Measurements from ENCODE around the gene SHH.
"Not testable (repeated sequence)": the region's sequence is repeated elsewhere in the genome, so short reads cannot be mapped to it uniquely, and the experiment has no call there.

Gene SHH

GRCh38 chr7:155843426-155844018 lies 31.3 kb upstream of the SHH start:
- in situ Hi-C loops (cut with MboI; ENCODE audit: low sequenced_read_pairs) = no loop called here

GRCh38 chr7:155842496-155843265 lies 30.4 kb upstream of the SHH start:
- in situ Hi-C loops (cut with MboI; ENCODE audit: low sequenced_read_pairs) = no loop called here

GRCh38 chr7:155840909-155841308 lies 28.6 kb upstream of the SHH start:
- in situ Hi-C loops (cut with MboI; ENCODE audit: low sequenced_read_pairs) = no loop called here

GRCh38 chr7:155840262-155840885 lies 28.1 kb upstream of the SHH start:
- in situ Hi-C loops (cut with MboI; ENCODE audit: low sequenced_read_pairs) = no loop called here

- in situ Hi-C loops (cut with MboI; ENCODE audit: low sequenced_read_pairs) = no loop called here
Observed at GRCh38 chr7:155839461-155839860, 27.2 kb upstream of the SHH start.

- in situ Hi-C loops (cut with MboI; ENCODE audit: low sequenced_read_pairs) = not testable (repeated sequence)
Observed at GRCh38 chr7:155838312-155838711, 26.0 kb upstream of the SHH start.

GRCh38 chr7:155837126-155837479 lies 24.8 kb upstream of the SHH start:
- in situ Hi-C loops (cut with MboI; ENCODE audit: low sequenced_read_pairs) = no loop called here

GRCh38 chr7:155836216-155837125 lies 24.2 kb upstream of the SHH start:
- in situ Hi-C loops (cut with MboI; ENCODE audit: low sequenced_read_pairs) = no loop called here

GRCh38 chr7:155835446-155836215 lies 23.4 kb upstream of the SHH start:
- in situ Hi-C loops (cut with MboI; ENCODE audit: low sequenced_read_pairs) = no loop called here

GRCh38 chr7:155834486-155835048 lies 22.3 kb upstream of the SHH start:
- in situ Hi-C loops (cut with MboI; ENCODE audit: low sequenced_read_pairs) = no loop called here

GRCh38 chr7:155833651-155834050 lies 21.4 kb upstream of the SHH start:
- in situ Hi-C loops (cut with MboI; ENCODE audit: low sequenced_read_pairs) = no loop called here

GRCh38 chr7:155832581-155832981 lies 20.3 kb upstream of the SHH start:
- in situ Hi-C loops (cut with MboI; ENCODE audit: low sequenced_read_pairs) = no loop called here

- in situ Hi-C loops (cut with MboI; ENCODE audit: low sequenced_read_pairs) = no loop called here
Observed at GRCh38 chr7:155831807-155832524, 19.7 kb upstream of the SHH start.

GRCh38 chr7:155830961-155831806 lies 18.9 kb upstream of the SHH start:
- in situ Hi-C loops (cut with MboI; ENCODE audit: low sequenced_read_pairs) = no loop called here

- in situ Hi-C loops (cut with MboI; ENCODE audit: low sequenced_read_pairs) = no loop called here
Observed at GRCh38 chr7:155829796-155830470, 17.7 kb upstream of the SHH start.

GRCh38 chr7:155825336-155825735 lies 13.1 kb upstream of the SHH start:
- in situ Hi-C loops (cut with MboI; ENCODE audit: low sequenced_read_pairs) = no loop called here

GRCh38 chr7:155824227-155824886 lies 12.1 kb upstream of the SHH start:
- in situ Hi-C loops (cut with MboI; ENCODE audit: low sequenced_read_pairs) = loop anchor here (25.0 kb wide), 2 partner anchors 988 to 1438 kb away; no protein-coding TSS in a partner anchor
